K562 (cell line): ENCODE measurements around the gene NSUN2. TPM values are rescaled to one million over a fixed set of nuclear protein-coding genes. Genes with fewer than 3 reads are reported as not detected.

Experiments
- ATF1 ChIP-seq, 2 experiments: fragments of 450-650 bp in 1 of 2; IDR thresholded peaks; 2 replicates each; pipeline ENCODE4 v1.6.1; 2016; ENCODE audit warnings: missing compliant biosample characterization in 1 of 2, missing genetic modification characterization in 1 of 2
- BCOR ChIP-seq: fragments of 450-650 bp; IDR thresholded peaks from 2 replicates; pipeline ENCODE4 v1.6.1; 2016
- DPF2 ChIP-seq: fragments of 450-650 bp; IDR thresholded peaks from 2 replicates; pipeline ENCODE4 v1.6.1; 2016
- E2F8 ChIP-seq: fragments of 450-650 bp; IDR thresholded peaks from 2 replicates; pipeline ENCODE4 v1.7.1; 2018; ENCODE audit warnings: mild to moderate bottlenecking, low read depth; ENCODE audit not compliant: partially characterized antibody
- EGR1 ChIP-seq: fragments of 450-650 bp; conservative IDR thresholded peaks from 2 replicates; pipeline ENCODE4 v1.6.1; 2017; ENCODE audit warnings: mild to moderate bottlenecking
- EP300 ChIP-seq: IDR thresholded peaks from 2 replicates; pipeline ENCODE4 v1.6.1; 2012; ENCODE audit warnings: low read length, improper control_type of control experiment
- HMG20A ChIP-seq: fragments of 450-650 bp; formaldehyde crosslinking; conservative IDR thresholded peaks from 2 replicates; pipeline ENCODE4 v1.4.0; 2020; ENCODE audit warnings: mild to moderate bottlenecking, mixed read lengths
- IFI16 ChIP-seq: fragments of 250-450 bp; sonication (Bioruptor Pico); IDR thresholded peaks from 2 replicates; pipeline ENCODE4 v2.1.2; 2022; ENCODE audit warnings: mild to moderate bottlenecking, inconsistent platforms
- NFIC ChIP-seq: fragments of 450-650 bp; IDR thresholded peaks from 2 replicates; pipeline ENCODE4 v1.6.1; 2017; ENCODE audit warnings: mild to moderate bottlenecking, inconsistent platforms
- NR2C1 ChIP-seq, 2 experiments: fragments of 450-650 bp; IDR thresholded peaks; 2 replicates each; pipeline ENCODE4 v1.6.1; 2017; ENCODE audit warnings: mild to moderate bottlenecking in 2 of 2, antibody characterized with exemption in 1 of 2, inconsistent platforms in 1 of 2, missing compliant biosample characterization in 1 of 2, missing genetic modification characterization in 1 of 2
- PHF21A ChIP-seq: fragments of 450-650 bp; IDR thresholded peaks from 2 replicates; pipeline ENCODE4 v1.6.1; 2017; ENCODE audit warnings: low read depth, borderline replicate concordance
- POLR2H ChIP-seq: IDR thresholded peaks from 2 replicates; pipeline ENCODE4 v1.6.1; 2016; ENCODE audit warnings: missing genetic modification characterization, low read depth, mild to moderate bottlenecking, control low read depth, missing compliant biosample characterization, moderate library complexity
- SNRNP70 ChIP-seq: fragments of 200-400 bp; formaldehyde crosslinking; optimal IDR thresholded peaks from 2 replicates; pipeline ENCODE3; 2017; ENCODE audit warnings: low read depth, low read length
- TBL1XR1 ChIP-seq, 2 experiments: IDR thresholded peaks; 2 replicates each; pipeline ENCODE4 v1.6.1; 2012; ENCODE audit warnings: improper control_type of control experiment in 2 of 2, low read length in 2 of 2, mild to moderate bottlenecking in 1 of 2
- TEAD4 ChIP-seq, 2 experiments: sonication (generic) in 1 of 2; formaldehyde crosslinking in 1 of 2; IDR thresholded peaks; 2 replicates each; pipeline versions ENCODE4 v1.6.1 to v1.8.0; 2012 to 2022; ENCODE audit warnings: borderline replicate concordance in 1 of 2, inconsistent platforms in 1 of 2, low read length in 1 of 2, mild to moderate bottlenecking in 1 of 2, missing genetic modification reagents in 1 of 2
- UBTF ChIP-seq, 2 experiments: IDR thresholded peaks; 2 replicates each; pipeline ENCODE4 v1.6.1; 2012; ENCODE audit warnings: improper control_type of control experiment in 2 of 2, low read depth in 2 of 2, low read length in 2 of 2, borderline replicate concordance in 1 of 2
- ZBTB2 ChIP-seq: fragments of 450-650 bp; IDR thresholded peaks from 2 replicates; pipeline ENCODE4 v1.6.1; 2016; ENCODE audit warnings: antibody characterized with exemption
- ZNF121 ChIP-seq: sonication (generic); formaldehyde crosslinking; conservative IDR thresholded peaks from 2 replicates; pipeline ENCODE4 v1.8.0; 2022; ENCODE audit warnings: missing genetic modification reagents
- ZNF224 ChIP-seq: sonication (generic); formaldehyde crosslinking; IDR thresholded peaks from 2 replicates; pipeline ENCODE4 v1.8.0; 2022; ENCODE audit warnings: mild to moderate bottlenecking, missing genetic modification reagents
- ZNF639 ChIP-seq, 2 experiments: fragments of 200-800 bp in 1 of 2; sonication (Bioruptor generic) in 1 of 2; sonication (generic) in 1 of 2; formaldehyde crosslinking in 1 of 2; IDR thresholded peaks in 1 of 2; conservative IDR thresholded peaks in 1 of 2; 2 replicates each; pipeline versions ENCODE4 v1.5.0 to v1.6.1; 2016 to 2020; ENCODE audit warnings: missing compliant biosample characterization in 1 of 2, missing genetic modification characterization in 1 of 2, missing genetic modification reagents in 1 of 2
- polyA plus RNA-seq, 8 experiments: library from polyadenylated mRNA; depleted of rRNA in 4 of 8; stranded (reverse) in 5 of 8; unstranded in 3 of 8; fragments of >200 nt; fragmentation: Nextera tagmentation in 2 of 8; fragmentation: Illumina TruSeq in 1 of 8; extraction: Ambion mirVana in 2 of 8; extraction: Trizol in 1 of 8; gene quantifications; 2 replicates each; pipeline versions ENCODE4 v1.2.1 to v1.2.3, GENCODE V29; 2011 to 2014; ENCODE audit warnings: inconsistent platforms in 1 of 8, missing spikeins in 1 of 8
- total RNA-seq, 7 experiments: library from RNA; depleted of rRNA in 6 of 7; stranded (reverse); fragments of >200 nt in 6 of 7; fragmentation: Illumina TruSeq in 2 of 7; extraction: Trizol in 2 of 7; gene quantifications; 2 replicates each; pipeline versions ENCODE4 v1.2.1 to v1.2.3, GENCODE V29; 2011 to 2021; ENCODE audit warnings: low replicate concordance in 1 of 7

Gene NSUN2
- total and polyA plus RNA-seq, 9 of the 15 experiments (the other 6 are each of a cell fraction or from before 2014, with no cell fraction given): 9.2 to 167 (median 127) TPM

GRCh38 chr5:6632888-6633468 is at the start of gene NSUN2, which contains the start of gene SRD5A1 (continued):
- TF ChIP-seq NFIC (no peak; the same call in 1 of the 2 replicates), EP300 (0 out of 2 replicates have a peak, but pooled peaks have one; percentile 9), SNRNP70 (no peak), ZNF639 (CRISPR knock-in tag; conservative IDR thresholded peaks at IDR 0.05 in 1 of 2, IDR thresholded peaks at IDR 0.05 in 1 of 2) (peak in 1 of 2 experiments; percentile 91; a peak in 1 of 4 replicates), IFI16 (no peak), NR2C1 (IDR thresholded peaks at IDR 0.05) (no peak), NR2C1 (tag; IDR thresholded peaks at IDR 0.05) (0 out of 2 replicates have a peak, but pooled peaks have one; percentile 30), ZNF224 (CRISPR knock-in tag) (0 out of 2 replicates have a peak, but pooled peaks have one; percentile 52), ZNF121 (CRISPR knock-in tag) (no peak), ZBTB2 (peak; percentile 97), ATF1 (CRISPR knock-in tag; IDR thresholded peaks at IDR 0.05) (no peak), ATF1 (tag; IDR thresholded peaks at IDR 0.05) (peak; percentile 56), E2F8 (peak; percentile 73), BCOR (no peak), POLR2H (tag) (peak; percentile 51; the same call in 1 of the 2 replicates), HMG20A (CRISPR knock-in tag) (no peak), UBTF (IDR thresholded peaks at IDR 0.05; ENCODE audit: borderline replicate concordance in 1 of 2, low read depth in 2 of 2, low read length in 2 of 2) (no peak), EGR1 (peak; percentile 82), TBL1XR1 (IDR thresholded peaks at IDR 0.05; ENCODE audit: low read length in 2 of 2) (peak in 1 of 2 experiments; percentile 46; a peak in 1 of 4 replicates), TEAD4 (IDR thresholded peaks at IDR 0.05; ENCODE audit: low read length) (no peak), TEAD4 (CRISPR knock-in tag; IDR thresholded peaks at IDR 0.05; ENCODE audit: borderline replicate concordance) (no peak), PHF21A (no peak), DPF2 (no peak)
